GM10847 (cell line): ENCODE results near the gene OBSL1.

Experiments
- POLR2A ChIP-seq: IDR thresholded peaks from 2 replicates; pipeline ENCODE4 v1.6.1; 2011; ENCODE audit not compliant: insufficient read length; ENCODE audit errors: extremely low read depth

The OBSL1 gene

GRCh38 chr2:219574484-219575311, 3.4 kb upstream of the OBSL1 start:
- TF ChIP-seq POLR2A, result no peak

DNA sequence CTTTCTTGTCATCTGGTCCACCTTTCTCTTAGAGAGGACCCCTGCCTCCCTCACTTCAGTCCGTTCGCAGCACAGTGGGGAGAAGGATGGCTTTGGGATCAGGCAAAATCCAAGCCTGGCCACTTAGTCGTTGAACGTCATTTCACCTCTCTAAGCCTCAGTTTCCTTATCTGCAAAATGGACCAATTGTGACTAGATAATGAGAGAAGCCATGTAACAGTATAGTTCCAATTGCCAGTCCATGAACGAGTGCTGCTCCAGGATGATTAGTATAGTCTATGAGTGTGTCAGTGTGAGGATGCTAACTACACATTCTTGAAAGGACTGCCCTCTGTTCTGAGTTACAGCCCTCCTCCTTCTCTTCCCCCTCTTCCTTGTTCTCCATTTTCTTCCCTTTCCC, 1.8 kb upstream of the OBSL1 start:
- TF ChIP-seq POLR2A, result no peak

GRCh38 chr2:219572237-219573001, 1.1 kb upstream of the OBSL1 start, which contains the start of gene INHA:
INHA (plus strand) TSS chr2:219572310; CDS start chr2:219572375, 65 bp downstream.
- TF ChIP-seq POLR2A, result no peak

DNA sequence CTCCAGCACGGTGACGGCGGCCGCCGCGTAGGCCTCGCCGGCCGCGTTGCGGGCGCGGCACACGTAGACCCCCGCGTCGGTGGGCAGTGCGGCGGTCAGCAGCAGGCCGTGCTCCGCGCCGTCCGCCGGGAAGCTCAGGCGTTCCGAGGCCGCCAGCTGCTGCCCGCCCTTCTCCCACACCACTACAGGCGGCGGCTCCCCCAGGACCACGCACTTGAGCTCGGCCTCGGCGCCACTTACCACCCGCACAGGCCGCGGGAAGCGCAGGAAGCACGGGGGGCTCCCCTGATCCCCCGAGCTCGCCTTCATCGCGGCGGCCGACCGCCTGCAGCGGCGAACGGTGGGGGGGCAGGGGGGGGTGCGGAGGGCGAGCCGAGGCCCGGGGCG, 422 bp downstream of the OBSL1 start:
- TF ChIP-seq POLR2A, result no peak

DNA sequence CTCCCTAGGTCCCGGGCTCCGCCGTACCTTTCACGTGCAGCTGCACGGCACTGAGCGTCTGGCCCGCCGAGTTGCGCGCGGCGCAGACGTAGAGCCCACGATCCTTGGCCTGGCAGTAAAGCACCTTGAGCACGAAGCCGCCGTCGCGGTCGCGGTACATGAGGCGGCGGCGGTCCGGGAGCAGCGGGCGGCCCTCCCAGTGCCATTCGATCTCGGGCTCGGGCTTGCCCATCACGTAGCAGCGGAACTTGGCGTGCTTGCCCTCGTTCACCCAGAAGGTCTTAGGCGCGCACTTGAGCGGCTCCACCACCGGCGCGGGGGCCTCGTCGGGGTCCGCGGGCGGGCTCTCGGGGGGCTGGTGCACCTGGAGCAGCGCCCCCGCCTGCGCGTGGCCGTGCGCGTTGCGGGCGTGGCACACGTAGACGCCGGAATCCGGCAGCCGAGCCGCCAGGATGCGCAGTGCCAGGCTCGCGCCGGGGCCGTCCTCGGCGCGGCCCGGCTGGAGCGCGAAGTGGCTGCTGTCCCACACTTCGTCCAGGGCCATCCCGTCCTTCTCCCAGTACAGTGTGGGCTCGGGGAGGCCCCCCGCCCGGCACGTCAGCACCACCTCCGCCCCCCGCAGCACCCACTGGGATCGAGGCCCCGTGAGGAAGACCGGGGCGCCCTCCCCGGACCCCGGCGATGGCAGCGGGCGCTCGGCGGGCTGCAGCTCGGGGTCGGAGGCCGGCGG, 980 bp downstream of the OBSL1 start:
- TF ChIP-seq POLR2A, result no peak

DNA sequence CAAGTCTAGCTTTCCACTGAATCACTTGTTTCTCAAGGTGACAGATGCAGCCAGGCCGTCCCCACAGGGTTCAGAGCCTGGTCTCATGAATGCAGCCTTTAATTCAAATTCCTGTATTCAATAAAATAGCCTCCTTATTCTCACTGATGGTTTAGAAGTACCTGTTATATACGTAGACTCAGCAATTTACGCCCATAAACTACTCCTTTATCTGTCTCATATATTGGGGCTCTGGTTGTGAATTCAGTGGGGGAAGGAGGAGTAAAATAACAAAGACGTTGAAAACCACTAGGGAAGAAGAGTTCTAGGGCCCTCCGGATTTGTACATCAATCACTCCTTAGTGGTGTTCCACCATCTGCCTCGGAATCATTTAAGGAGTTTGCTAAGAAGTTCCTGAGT, 1.7 kb downstream of the OBSL1 start:
- no peak for TF ChIP-seq POLR2A

GRCh38 chr2:219569041-219569440, 2.3 kb downstream of the OBSL1 start:
- no peak for TF ChIP-seq POLR2A

GRCh38 chr2:219567791-219568361, 3.5 kb downstream of the OBSL1 start:
- TF ChIP-seq POLR2A, result no peak

GRCh38 chr2:219567131-219567530, 4.2 kb downstream of the OBSL1 start:
- TF ChIP-seq POLR2A, result no peak

DNA sequence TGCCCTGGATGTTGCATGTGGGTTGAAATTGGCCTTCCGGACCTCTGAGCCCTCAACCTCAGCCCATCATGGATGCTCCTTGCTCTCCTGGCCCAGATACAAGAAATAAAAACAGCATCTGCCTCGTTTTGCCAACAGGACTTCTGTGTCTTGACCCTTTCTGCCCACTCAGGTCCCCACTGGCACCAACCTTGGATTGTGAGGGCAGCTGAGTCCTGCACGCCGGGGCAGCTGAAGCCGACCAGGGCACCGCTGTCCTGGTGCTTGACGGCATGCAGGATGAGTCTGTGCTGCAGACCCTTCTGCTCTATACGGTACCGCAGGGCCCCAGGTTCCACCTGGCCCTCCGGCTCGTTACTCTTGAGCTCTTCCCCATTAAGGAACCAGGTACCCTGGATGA, 4.7 kb downstream of the OBSL1 start:
- no peak for TF ChIP-seq POLR2A

GRCh38 chr2:219565130-219566080, 5.9 kb downstream of the OBSL1 start:
- no peak for TF ChIP-seq POLR2A

GRCh38 chr2:219563271-219563928, 7.9 kb downstream of the OBSL1 start:
- no peak for TF ChIP-seq POLR2A

DNA sequence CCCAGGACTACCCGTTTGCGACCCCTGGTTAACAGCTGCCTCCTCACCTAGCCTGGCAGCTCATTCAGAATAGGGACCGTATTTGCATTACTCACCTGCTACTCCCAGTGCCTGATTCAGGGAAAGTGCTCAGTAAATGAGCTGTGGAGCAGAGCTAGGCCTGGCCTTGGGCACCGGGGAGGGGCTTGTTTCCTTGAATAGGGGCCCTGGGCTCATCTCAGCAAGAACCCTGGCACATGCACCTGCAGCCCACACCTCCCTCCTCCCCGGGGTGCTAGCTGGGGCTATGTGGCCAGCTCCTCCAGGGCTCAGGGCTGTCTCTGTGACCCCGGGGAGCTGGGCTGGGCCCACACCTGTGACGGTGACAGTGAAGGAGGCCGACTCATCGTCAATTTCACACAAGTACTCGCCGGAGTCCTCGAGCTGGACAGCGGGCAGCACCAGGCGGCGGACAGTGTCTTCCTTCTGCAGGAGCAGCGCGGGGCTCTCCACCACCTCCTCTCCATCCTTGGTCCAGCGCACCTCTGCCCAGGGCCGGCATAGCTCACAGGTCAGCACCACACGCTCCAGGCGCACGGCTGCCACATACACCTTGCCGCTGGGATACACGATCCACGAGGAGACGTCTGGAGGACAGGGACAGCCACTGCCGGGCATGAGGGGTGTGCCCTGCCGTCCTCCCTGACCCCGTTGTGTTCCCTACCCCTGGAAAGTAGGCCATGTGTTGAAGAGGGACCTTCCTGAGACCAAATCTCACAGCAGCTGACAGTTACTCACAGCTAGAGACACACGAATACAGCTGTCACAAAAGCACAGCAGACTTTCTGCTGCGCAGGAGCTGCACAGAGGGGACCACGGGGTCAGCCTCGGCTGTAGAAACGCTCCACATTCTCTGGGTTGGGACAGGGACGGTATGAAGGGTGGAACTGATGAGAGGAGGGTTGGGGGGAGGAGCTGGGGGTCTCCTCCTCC, 9.0 kb downstream of the OBSL1 start:
- no peak for TF ChIP-seq POLR2A
